ENCODE results near the gene CCDC88B.

Gene CCDC88B

GRCh38 chr11:64364435-64364834, 24.4 kb downstream of the CCDC88B start:
- H3K9me3 ChIP-seq (ENCODE audit: control insufficient read depth, insufficient read depth, low read length), result no peaks in the 10 kb centered on the region
- H3K9ac ChIP-seq (ENCODE audit: low read depth, low read length), result no peak overlapping the region
- H3K36me3 ChIP-seq (ENCODE audit: control insufficient read depth, insufficient read depth, low read length), result peaks cover 18% of the 10 kb centered on the region
- no peaks in the 10 kb centered on the region for H3K4me1 ChIP-seq (ENCODE audit: control insufficient read depth, insufficient read depth, low read length)
- no peaks in the 10 kb centered on the region for H3K27me3 ChIP-seq (ENCODE audit: control insufficient read depth, insufficient read depth, low read length)
- H3K4me3 ChIP-seq (ENCODE audit: low read depth, low read length), result no peak overlapping the region

- Histone ChIP-seq H3K4me3 (ENCODE audit: low read depth, low read length) (no peak overlapping the region), H3K27me3 (ENCODE audit: control insufficient read depth, insufficient read depth, low read length) (no peaks in the 10 kb centered on the region), H3K4me1 (ENCODE audit: control insufficient read depth, insufficient read depth, low read length) (no peaks in the 10 kb centered on the region), H3K9ac (ENCODE audit: low read depth, low read length) (no peak overlapping the region), H3K36me3 (ENCODE audit: control insufficient read depth, insufficient read depth, low read length) (peaks cover 18% of the 10 kb centered on the region), H3K9me3 (ENCODE audit: control insufficient read depth, insufficient read depth, low read length) (no peaks in the 10 kb centered on the region)
These were observed 24.9 kb downstream of the CCDC88B start for GRCh38 chr11:64364911-64365310.

- Histone ChIP-seq H3K4me3 (ENCODE audit: low read depth, low read length) (no peak overlapping the region), H3K27me3 (ENCODE audit: control insufficient read depth, insufficient read depth, low read length) (no peaks in the 10 kb centered on the region), H3K4me1 (ENCODE audit: control insufficient read depth, insufficient read depth, low read length) (no peaks in the 10 kb centered on the region), H3K9me3 (ENCODE audit: control insufficient read depth, insufficient read depth, low read length) (no peaks in the 10 kb centered on the region), H3K36me3 (ENCODE audit: control insufficient read depth, insufficient read depth, low read length) (peaks cover 17% of the 10 kb centered on the region), H3K9ac (ENCODE audit: low read depth, low read length) (no peak overlapping the region)
These were observed 26.7 kb downstream of the CCDC88B start for GRCh38 chr11:64366751-64367150.

- Histone ChIP-seq H3K9ac (ENCODE audit: low read depth, low read length) (no peak overlapping the region), H3K27me3 (ENCODE audit: control insufficient read depth, insufficient read depth, low read length) (no peaks in the 10 kb centered on the region), H3K4me3 (ENCODE audit: low read depth, low read length) (no peak overlapping the region), H3K9me3 (ENCODE audit: control insufficient read depth, insufficient read depth, low read length) (no peaks in the 10 kb centered on the region), H3K36me3 (ENCODE audit: control insufficient read depth, insufficient read depth, low read length) (peaks cover 9% of the 10 kb centered on the region), H3K4me1 (ENCODE audit: control insufficient read depth, insufficient read depth, low read length) (no peaks in the 10 kb centered on the region)
These were observed 28.1 kb downstream of the CCDC88B start for GRCh38 chr11:64367931-64368672.

GRCh38 chr11:64368673-64369074, 28.7 kb downstream of the CCDC88B start:
- Histone ChIP-seq H3K4me1 (ENCODE audit: control insufficient read depth, insufficient read depth, low read length) (peaks cover 3% of the 10 kb centered on the region), H3K27me3 (ENCODE audit: control insufficient read depth, insufficient read depth, low read length) (no peaks in the 10 kb centered on the region), H3K4me3 (ENCODE audit: low read depth, low read length) (no peak overlapping the region), H3K36me3 (ENCODE audit: control insufficient read depth, insufficient read depth, low read length) (peaks cover 9% of the 10 kb centered on the region), H3K9me3 (ENCODE audit: control insufficient read depth, insufficient read depth, low read length) (no peaks in the 10 kb centered on the region), H3K9ac (ENCODE audit: low read depth, low read length) (no peak overlapping the region)

- Histone ChIP-seq H3K4me3 (ENCODE audit: low read depth, low read length) (no peak overlapping the region), H3K27me3 (ENCODE audit: control insufficient read depth, insufficient read depth, low read length) (no peaks in the 10 kb centered on the region), H3K4me1 (ENCODE audit: control insufficient read depth, insufficient read depth, low read length) (peaks cover 3% of the 10 kb centered on the region), H3K9me3 (ENCODE audit: control insufficient read depth, insufficient read depth, low read length) (no peaks in the 10 kb centered on the region), H3K9ac (ENCODE audit: low read depth, low read length) (no peak overlapping the region), H3K36me3 (ENCODE audit: control insufficient read depth, insufficient read depth, low read length) (peaks cover 9% of the 10 kb centered on the region)
These were observed 29.7 kb downstream of the CCDC88B start for GRCh38 chr11:64369440-64370421.

- peaks cover 3% of the 10 kb centered on the region for H3K4me1 ChIP-seq (ENCODE audit: control insufficient read depth, insufficient read depth, low read length)
These were observed 31.2 kb downstream of the CCDC88B start for GRCh38 chr11:64371201-64371600.

GRCh38 chr11:64372021-64372420, 32.0 kb downstream of the CCDC88B start:
- Histone ChIP-seq H3K36me3 (ENCODE audit: control insufficient read depth, insufficient read depth, low read length) (peaks cover 7% of the 10 kb centered on the region), H3K4me3 (ENCODE audit: low read depth, low read length) (no peak overlapping the region), H3K4me1 (ENCODE audit: control insufficient read depth, insufficient read depth, low read length) (peaks cover 3% of the 10 kb centered on the region), H3K9me3 (ENCODE audit: control insufficient read depth, insufficient read depth, low read length) (no peaks in the 10 kb centered on the region), H3K27me3 (ENCODE audit: control insufficient read depth, insufficient read depth, low read length) (no peaks in the 10 kb centered on the region), H3K9ac (ENCODE audit: low read depth, low read length) (no peak overlapping the region)

More at GRCh38 chr11:64371201-64371600, 31.2 kb downstream of the CCDC88B start:
- Histone ChIP-seq H3K4me3 (ENCODE audit: low read depth, low read length) (no peak overlapping the region), H3K36me3 (ENCODE audit: control insufficient read depth, insufficient read depth, low read length) (peaks cover 7% of the 10 kb centered on the region), H3K9ac (ENCODE audit: low read depth, low read length) (no peak overlapping the region), H3K27me3 (ENCODE audit: control insufficient read depth, insufficient read depth, low read length) (no peaks in the 10 kb centered on the region), H3K9me3 (ENCODE audit: control insufficient read depth, insufficient read depth, low read length) (no peaks in the 10 kb centered on the region)

GRCh38 chr11:64372802-64373597, 33.0 kb downstream of the CCDC88B start:
- Histone ChIP-seq H3K36me3 (ENCODE audit: control insufficient read depth, insufficient read depth, low read length) (peaks cover 7% of the 10 kb centered on the region), H3K9ac (ENCODE audit: low read depth, low read length) (peak overlapping the region; percentile 54), H3K27me3 (ENCODE audit: control insufficient read depth, insufficient read depth, low read length) (no peaks in the 10 kb centered on the region), H3K4me3 (ENCODE audit: low read depth, low read length) (peak overlapping the region; percentile 66), H3K9me3 (ENCODE audit: control insufficient read depth, insufficient read depth, low read length) (no peaks in the 10 kb centered on the region), H3K4me1 (ENCODE audit: control insufficient read depth, insufficient read depth, low read length) (peaks cover 3% of the 10 kb centered on the region)

GRCh38 chr11:64373598-64373974, 33.6 kb downstream of the CCDC88B start:
- peaks cover 4% of the 10 kb centered on the region for H3K36me3 ChIP-seq (ENCODE audit: control insufficient read depth, insufficient read depth, low read length)
- peak overlapping the region; percentile 54 for H3K9ac ChIP-seq (ENCODE audit: low read depth, low read length)

GRCh38 chr11:64376071-64376470, 36.1 kb downstream of the CCDC88B start:
- Histone ChIP-seq H3K4me3 (ENCODE audit: low read depth, low read length) (no peak overlapping the region), H3K9ac (ENCODE audit: low read depth, low read length) (no peak overlapping the region), H3K4me1 (ENCODE audit: control insufficient read depth, insufficient read depth, low read length) (peaks cover 3% of the 10 kb centered on the region)

More at GRCh38 chr11:64373598-64373974, 33.6 kb downstream of the CCDC88B start:
- Histone ChIP-seq H3K4me1 (ENCODE audit: control insufficient read depth, insufficient read depth, low read length) (peaks cover 3% of the 10 kb centered on the region), H3K9me3 (ENCODE audit: control insufficient read depth, insufficient read depth, low read length) (no peaks in the 10 kb centered on the region), H3K4me3 (ENCODE audit: low read depth, low read length) (peak overlapping the region; percentile 66), H3K27me3 (ENCODE audit: control insufficient read depth, insufficient read depth, low read length) (no peaks in the 10 kb centered on the region)

More at GRCh38 chr11:64376071-64376470, 36.1 kb downstream of the CCDC88B start:
- Histone ChIP-seq H3K9me3 (ENCODE audit: control insufficient read depth, insufficient read depth, low read length) (no peaks in the 10 kb centered on the region), H3K27me3 (ENCODE audit: control insufficient read depth, insufficient read depth, low read length) (no peaks in the 10 kb centered on the region), H3K36me3 (ENCODE audit: control insufficient read depth, insufficient read depth, low read length) (no peaks in the 10 kb centered on the region)
